Measurements from ENCODE around the gene PRSS50. TPM values are rescaled to one million over a fixed set of nuclear protein-coding genes. Genes with fewer than 3 reads are reported as not detected.
"Not testable (repeated sequence)": the region's sequence is repeated elsewhere in the genome, so short reads cannot be mapped to it uniquely, and the experiment has no call there.

Gene PRSS50
- total RNA-seq, 1 experiment from 2014 or later, result not detected

DNA sequence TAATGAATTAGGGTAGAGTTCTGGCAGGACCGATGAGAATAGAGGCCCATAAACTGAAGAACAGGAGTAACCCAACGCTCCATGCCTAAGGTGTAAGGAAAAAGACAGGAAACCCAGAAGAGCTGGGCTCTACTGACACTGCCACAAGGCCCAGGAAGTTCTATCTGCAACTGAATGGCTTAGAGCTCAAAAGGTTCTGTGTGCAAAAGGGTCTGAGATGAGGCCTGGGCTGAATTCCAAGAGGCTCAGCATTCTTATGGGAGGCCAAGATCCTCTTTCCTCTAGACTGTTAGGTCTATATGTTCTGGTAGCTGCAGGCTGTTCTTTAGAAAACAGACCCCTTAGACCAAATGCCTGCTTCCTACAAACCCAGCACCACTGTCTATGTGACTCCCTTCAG, 30.5 kb upstream of the PRSS50 start:
- intact Hi-C loops (cut with micrococcal nuclease; ENCODE audit: unreplicated experiment), result no loop called here
- Mint-ChIP-seq H3K4me1 (ENCODE audit: low read depth, unreplicated experiment) (no peaks in the 10 kb centered on the region), H3K27ac (ENCODE audit: unreplicated experiment) (no peak overlapping the region), H3K4me3 (ENCODE audit: low read depth, unreplicated experiment) (no peak overlapping the region), H3K27me3 (ENCODE audit: unreplicated experiment) (peaks cover 51% of the 10 kb centered on the region), H3K9me3 (ENCODE audit: low read depth, unreplicated experiment) (no peaks in the 10 kb centered on the region), H3K36me3 (ENCODE audit: insufficient read depth, unreplicated experiment) (peaks cover 3% of the 10 kb centered on the region)
- CTCF ChIA-PET, result no interaction called here
- TF ChIP-seq, protein P1, sequence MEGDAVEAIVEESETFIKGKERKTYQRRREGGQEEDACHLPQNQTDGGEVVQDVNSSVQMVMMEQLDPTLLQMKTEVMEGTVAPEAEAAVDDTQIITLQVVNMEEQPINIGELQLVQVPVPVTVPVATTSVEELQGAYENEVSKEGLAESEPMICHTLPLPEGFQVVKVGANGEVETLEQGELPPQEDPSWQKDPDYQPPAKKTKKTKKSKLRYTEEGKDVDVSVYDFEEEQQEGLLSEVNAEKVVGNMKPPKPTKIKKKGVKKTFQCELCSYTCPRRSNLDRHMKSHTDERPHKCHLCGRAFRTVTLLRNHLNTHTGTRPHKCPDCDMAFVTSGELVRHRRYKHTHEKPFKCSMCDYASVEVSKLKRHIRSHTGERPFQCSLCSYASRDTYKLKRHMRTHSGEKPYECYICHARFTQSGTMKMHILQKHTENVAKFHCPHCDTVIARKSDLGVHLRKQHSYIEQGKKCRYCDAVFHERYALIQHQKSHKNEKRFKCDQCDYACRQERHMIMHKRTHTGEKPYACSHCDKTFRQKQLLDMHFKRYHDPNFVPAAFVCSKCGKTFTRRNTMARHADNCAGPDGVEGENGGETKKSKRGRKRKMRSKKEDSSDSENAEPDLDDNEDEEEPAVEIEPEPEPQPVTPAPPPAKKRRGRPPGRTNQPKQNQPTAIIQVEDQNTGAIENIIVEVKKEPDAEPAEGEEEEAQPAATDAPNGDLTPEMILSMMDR (IDR thresholded peaks at IDR 0.05; ENCODE audit: unreplicated experiment), result no peak
- no peak for DNase-seq
- BruUV-seq (replicated peaks), result no TSS peak

DNA sequence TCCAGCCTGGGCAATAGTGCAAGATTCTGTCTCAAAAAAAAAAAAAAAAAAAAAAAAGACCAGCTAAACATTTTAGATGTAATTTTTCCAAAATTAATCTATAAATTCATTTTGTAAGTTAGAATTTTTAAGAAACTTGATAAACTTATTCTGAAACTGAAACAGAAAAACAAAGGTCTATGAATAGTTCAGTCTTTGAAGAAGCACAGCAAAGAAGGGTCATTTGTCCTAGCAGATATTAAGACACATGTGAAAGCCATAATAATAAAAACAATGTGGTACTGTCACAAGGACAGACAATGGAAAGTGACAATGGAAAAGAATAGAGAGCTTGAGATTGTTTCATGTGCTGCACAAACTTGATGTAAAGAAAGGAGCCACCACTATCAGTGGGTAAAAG, 29.0 kb upstream of the PRSS50 start:
- intact Hi-C loops (cut with micrococcal nuclease; ENCODE audit: unreplicated experiment), result no loop called here
- H3K27me3 Mint-ChIP-seq (ENCODE audit: unreplicated experiment), result peaks cover 61% of the 10 kb centered on the region
- no peak for DNase-seq
- H3K27ac Mint-ChIP-seq (ENCODE audit: unreplicated experiment), result no peak overlapping the region
- H3K9me3 Mint-ChIP-seq (ENCODE audit: low read depth, unreplicated experiment), result no peaks in the 10 kb centered on the region
- TF ChIP-seq, protein P1 (IDR thresholded peaks at IDR 0.05; ENCODE audit: unreplicated experiment), result no peak
- H3K36me3 Mint-ChIP-seq (ENCODE audit: insufficient read depth, unreplicated experiment), result peaks cover 3% of the 10 kb centered on the region
- H3K4me1 Mint-ChIP-seq (ENCODE audit: low read depth, unreplicated experiment), result no peaks in the 10 kb centered on the region
- CTCF ChIA-PET, result no interaction called here
- no peak overlapping the region for H3K4me3 Mint-ChIP-seq (ENCODE audit: low read depth, unreplicated experiment)
- BruUV-seq (replicated peaks), result no TSS peak

DNA sequence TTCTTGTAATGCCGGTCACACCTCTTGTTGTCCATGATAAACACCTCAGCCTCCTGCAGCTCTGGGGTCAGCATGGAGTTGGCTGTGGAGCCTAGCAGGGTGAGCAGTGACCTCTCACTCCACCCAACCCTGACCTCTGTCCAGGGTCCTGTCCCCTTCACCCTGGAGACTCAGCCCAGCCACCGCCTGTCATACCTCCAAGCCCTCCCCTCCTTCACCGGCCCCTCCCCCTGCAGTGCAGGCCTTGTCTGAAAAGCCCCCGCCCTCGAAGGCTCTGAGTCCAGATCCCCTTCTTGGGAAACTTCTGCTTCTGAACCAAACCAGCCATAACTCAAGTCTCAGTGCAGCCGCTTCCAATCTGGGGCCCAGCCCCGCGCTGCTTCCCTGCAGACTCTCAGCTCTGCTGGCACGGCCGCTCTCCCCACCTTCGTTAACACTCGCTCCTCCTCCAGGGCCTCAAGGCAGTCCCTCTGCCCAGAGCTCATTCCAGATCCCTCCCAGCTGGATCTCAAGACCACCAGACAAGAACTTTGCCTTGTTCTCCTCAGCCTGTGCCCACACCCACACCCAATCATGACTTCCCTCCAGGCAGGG, 25.4 kb upstream of the PRSS50 start:
- Mint-ChIP-seq H3K4me3 (ENCODE audit: low read depth, unreplicated experiment) (no peak overlapping the region), H3K27ac (ENCODE audit: unreplicated experiment) (no peak overlapping the region), H3K36me3 (ENCODE audit: insufficient read depth, unreplicated experiment) (no peaks in the 10 kb centered on the region), H3K4me1 (ENCODE audit: low read depth, unreplicated experiment) (no peaks in the 10 kb centered on the region), H3K9me3 (ENCODE audit: low read depth, unreplicated experiment) (no peaks in the 10 kb centered on the region), H3K27me3 (ENCODE audit: unreplicated experiment) (peaks cover 35% of the 10 kb centered on the region)
- no peak for DNase-seq
- CTCF ChIA-PET, result no interaction called here
- TF ChIP-seq, protein P1 (IDR thresholded peaks at IDR 0.05; ENCODE audit: unreplicated experiment), result no peak
- BruUV-seq (replicated peaks), result no TSS peak
- intact Hi-C loops (cut with micrococcal nuclease; ENCODE audit: unreplicated experiment), result no loop called here

DNA sequence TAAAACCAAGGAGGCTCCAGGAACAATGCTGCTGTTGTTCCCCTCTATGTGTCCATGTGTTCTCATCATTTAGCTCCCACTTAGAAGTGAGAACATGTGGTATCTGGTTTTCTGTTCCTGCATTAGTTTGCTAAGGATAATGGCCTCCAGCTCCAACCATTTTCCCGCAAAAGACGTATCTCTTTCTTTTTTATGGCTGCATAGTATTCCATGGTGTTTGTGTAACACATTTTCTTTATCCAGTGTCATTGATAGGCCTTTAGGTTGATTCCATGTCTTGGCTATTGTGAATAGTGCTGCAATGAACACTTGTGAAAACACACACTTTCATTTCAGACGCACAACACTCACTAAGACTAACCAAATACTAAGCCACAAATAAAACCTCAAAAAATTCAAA, 21.9 kb upstream of the PRSS50 start:
- H3K36me3 Mint-ChIP-seq (ENCODE audit: insufficient read depth, unreplicated experiment); H3K4me1 Mint-ChIP-seq (ENCODE audit: low read depth, unreplicated experiment); H3K9me3 Mint-ChIP-seq (ENCODE audit: low read depth, unreplicated experiment); BruUV-seq (replicated peaks); DNase-seq; intact Hi-C loops (cut with micrococcal nuclease; ENCODE audit: unreplicated experiment); H3K27ac Mint-ChIP-seq (ENCODE audit: unreplicated experiment); H3K4me3 Mint-ChIP-seq (ENCODE audit: low read depth, unreplicated experiment); CTCF ChIA-PET: not testable (repeated sequence)
- H3K27me3 Mint-ChIP-seq (ENCODE audit: unreplicated experiment), result peaks cover 40% of the 10 kb centered on the region

DNA sequence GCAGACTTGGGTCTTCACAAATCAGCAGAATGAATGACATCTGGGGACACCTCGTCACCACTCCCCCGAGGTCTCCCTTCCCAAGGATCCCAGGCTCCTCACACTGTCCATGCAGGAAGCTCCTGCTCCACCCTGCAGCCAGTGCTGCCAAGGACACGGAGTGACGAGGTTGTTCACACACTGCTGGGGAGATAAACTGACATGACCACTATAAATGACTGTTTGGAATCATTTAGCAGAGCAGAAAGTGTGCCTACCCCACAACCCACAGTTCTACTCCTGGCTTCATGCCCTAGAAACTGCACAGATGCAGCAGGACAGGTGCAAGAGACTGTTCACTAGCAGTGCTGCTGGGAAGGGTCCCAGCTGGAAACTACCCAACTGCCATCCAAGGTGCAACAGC, 19.7 kb upstream of the PRSS50 start:
- Mint-ChIP-seq H3K4me1 (ENCODE audit: low read depth, unreplicated experiment) (no peaks in the 10 kb centered on the region), H3K36me3 (ENCODE audit: insufficient read depth, unreplicated experiment) (no peaks in the 10 kb centered on the region), H3K9me3 (ENCODE audit: low read depth, unreplicated experiment) (no peaks in the 10 kb centered on the region), H3K4me3 (ENCODE audit: low read depth, unreplicated experiment) (no peak overlapping the region), H3K27me3 (ENCODE audit: unreplicated experiment) (peaks cover 47% of the 10 kb centered on the region), H3K27ac (ENCODE audit: unreplicated experiment) (no peak overlapping the region)
- intact Hi-C loops (cut with micrococcal nuclease; ENCODE audit: unreplicated experiment), result no loop called here
- BruUV-seq (replicated peaks), result no TSS peak
- CTCF ChIA-PET, result no interaction called here
- no peak for DNase-seq
- TF ChIP-seq, protein P1 (IDR thresholded peaks at IDR 0.05; ENCODE audit: unreplicated experiment), result no peak

Measured in Calu3 (cell line).